Small intestine (tissue), 7 donors: ENCODE data around the gene GNAQ. TPM values are rescaled to one million over a fixed set of nuclear protein-coding genes. Genes with fewer than 3 reads are reported as not detected.

Experiments
- DNase-seq, 2 donors: peaks; one replicate each; pipeline versions ENCODE4 v3.0.0 to v3.0.0-alpha.2; 2013
- FAIRE-seq: peaks from 2 replicates; lab custom pipeline; 2012; peaks lifted over from hg19 to GRCh38; lab: Jason Lieb, UNC
- H3K27ac ChIP-seq, 3 donors: one replicate each; pipeline ENCODE4 v1.5.1; 2013; ENCODE audit warnings: low read length in 2 of 3, mild to moderate bottlenecking in 2 of 3, control low read depth in 1 of 3, inconsistent platforms in 1 of 3, low read depth in 1 of 3, moderate library complexity in 1 of 3
- H3K27me3 ChIP-seq, 3 donors: one replicate each; pipeline ENCODE4 v1.6.1; 2013; ENCODE audit warnings: low read length in 3 of 3, inconsistent platforms in 1 of 3; ENCODE audit not compliant: control insufficient read depth in 3 of 3, insufficient read depth in 3 of 3
- H3K36me3 ChIP-seq, 3 donors: one replicate each; pipeline ENCODE4 v1.6.1; 2013; ENCODE audit warnings: low read length in 3 of 3, inconsistent platforms in 1 of 3, low read depth in 1 of 3, mild to moderate bottlenecking in 1 of 3, moderate library complexity in 1 of 3; ENCODE audit not compliant: control insufficient read depth in 3 of 3, insufficient read depth in 2 of 3
- H3K4me1 ChIP-seq, 3 donors: one replicate each; pipeline ENCODE4 v1.6.1; 2013; ENCODE audit warnings: low read length in 2 of 3, inconsistent platforms in 1 of 3, low read depth in 1 of 3, mild to moderate bottlenecking in 1 of 3, moderate library complexity in 1 of 3; ENCODE audit not compliant: control insufficient read depth in 3 of 3, insufficient read depth in 2 of 3
- H3K4me3 ChIP-seq, 3 donors: one replicate each; pipeline ENCODE4 v1.5.1; 2013; ENCODE audit warnings: low read length in 3 of 3, control low read depth in 1 of 3, inconsistent platforms in 1 of 3, low read depth in 1 of 3, mild to moderate bottlenecking in 1 of 3, moderate library complexity in 1 of 3
- H3K9me3 ChIP-seq, 2 donors: one replicate each; pipeline ENCODE4 v1.6.1; 2013; ENCODE audit warnings: low read depth in 1 of 2, low read length in 1 of 2; ENCODE audit not compliant: control insufficient read depth in 2 of 2, insufficient read depth in 1 of 2
- WGBS, 3 donors: extraction: QIAGEN DNeasy Blood & Tissue Kit; methylation state at CpG; one replicate each; pipeline ENCODE4 v1.1.7; 2013; 5-methylcytosine and 5-hydroxymethylcytosine counted together
- polyA plus RNA-seq, 4 donors: library from polyadenylated mRNA; stranded (reverse) in 3 of 4; unstranded in 1 of 4; fragments of 200-250 nt in 3 of 4; fragments of 120-200 nt in 1 of 4; gene quantifications; one replicate each; pipeline versions ENCODE4 v1.2.1 to v1.2.3, GENCODE V29; 2013
- donor health status: healthy with polysubstance abuse.
- donor health status: control.
- donor health status: control.
- donor health status: Bipolar disorder and iron deficiency.
- donor health status: healthy.

GNAQ gene
- polyA plus RNA-seq, 4 donors, result 10.0 to 32.3 (median 15.6) TPM

DNA sequence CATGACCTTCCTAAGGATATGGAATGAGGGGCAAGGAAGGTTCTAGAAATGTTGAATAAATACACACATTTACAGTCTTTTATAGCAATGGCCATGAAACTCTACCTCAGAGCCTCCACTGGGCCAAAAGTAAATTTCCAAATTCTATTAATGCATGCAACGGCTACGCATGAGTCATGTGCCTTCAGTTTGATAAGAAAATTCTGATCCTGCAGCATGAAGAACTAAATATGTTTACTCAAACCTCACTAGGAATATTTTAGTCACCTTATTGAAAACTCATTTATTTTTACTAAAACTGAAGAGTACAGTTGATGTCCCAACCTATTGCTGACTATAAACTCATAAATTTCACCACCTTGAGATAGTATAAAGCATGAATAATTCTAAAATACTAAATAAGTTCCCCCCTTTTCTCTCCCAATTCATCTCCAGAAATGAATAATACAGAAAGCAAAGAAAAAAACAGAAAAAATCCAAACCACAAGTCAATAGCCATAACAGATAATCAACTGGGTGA lies 92.4 kb downstream of the GNAQ start:
- Histone ChIP-seq H3K9me3 (no peaks in the 10 kb centered on the region), H3K27ac (no peak overlapping the region), H3K36me3 (peaks cover 0 to 2% (median 0%) of the 10 kb centered on the region in 3 donors), H3K4me1 (peaks cover 0 to 2% (median under 1%) of the 10 kb centered on the region in 3 donors), H3K4me3 (no peak overlapping the region), H3K27me3 (no peaks in the 10 kb centered on the region)
- DNase-seq, result no peak
- WGBS, 3 donors, result 65 to 67% (median 66%) methylated on average over 2 of the region's 2 CpGs
- no peak for FAIRE-seq

DNA sequence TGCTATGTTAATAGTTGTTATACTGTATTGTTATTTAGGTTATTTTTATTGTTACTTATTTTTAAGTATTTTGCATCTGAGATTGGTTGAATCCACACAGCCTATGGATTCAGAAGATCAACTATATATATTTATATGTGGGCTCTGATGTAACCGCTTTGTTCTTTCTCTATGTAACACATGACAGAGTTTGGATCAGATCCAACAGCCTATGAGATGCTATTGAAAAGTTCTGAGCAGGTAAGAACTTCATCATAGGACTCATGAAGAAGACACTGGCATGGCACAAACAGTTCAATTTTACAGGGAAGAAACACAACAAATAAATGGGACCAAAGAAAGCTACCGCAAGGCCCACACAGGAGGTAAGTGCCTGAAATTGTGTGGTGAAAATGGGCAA lies 93.4 kb downstream of the GNAQ start:
- Histone ChIP-seq H3K9me3 (no peaks in the 10 kb centered on the region), H3K27ac (no peak overlapping the region), H3K4me3 (no peak overlapping the region), H3K4me1 (no peaks in the 10 kb centered on the region), H3K36me3 (peaks cover 0 to 2% (median 0%) of the 10 kb centered on the region in 3 donors), H3K27me3 (no peaks in the 10 kb centered on the region)
- DNase-seq, result no peak
- WGBS, 3 donors, result 96% methylated on average over 2 of the region's 2 CpGs
- no peak for FAIRE-seq

DNA sequence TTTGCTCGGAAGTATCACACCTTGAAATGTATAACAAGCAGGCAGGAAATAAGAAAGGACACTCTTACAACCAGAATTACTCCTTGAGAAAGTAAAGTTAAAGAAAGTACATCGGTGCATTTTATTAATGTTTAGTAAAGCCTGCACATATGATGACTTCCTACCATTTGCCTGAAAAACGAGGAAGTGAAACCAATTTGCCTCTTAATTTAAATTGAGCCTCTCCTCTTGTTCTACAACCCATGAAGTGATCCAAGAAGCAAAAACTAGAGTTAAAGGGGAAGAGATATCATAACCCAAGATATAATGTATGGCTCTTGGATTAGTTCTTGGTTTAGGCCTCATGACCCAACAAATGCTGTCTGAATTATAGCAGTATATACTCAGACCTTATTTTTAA lies 95.6 kb downstream of the GNAQ start:
- Histone ChIP-seq H3K36me3 (peaks cover 0 to 2% (median 0%) of the 10 kb centered on the region in 3 donors), H3K4me3 (no peak overlapping the region), H3K4me1 (no peaks in the 10 kb centered on the region), H3K27ac (no peak overlapping the region), H3K27me3 (no peaks in the 10 kb centered on the region), H3K9me3 (no peaks in the 10 kb centered on the region)
- FAIRE-seq (no peak), DNase-seq (no peak)
- 62 to 71% (median 69%) methylated on average over 3 of the region's 3 CpGs for WGBS, 3 donors

DNA sequence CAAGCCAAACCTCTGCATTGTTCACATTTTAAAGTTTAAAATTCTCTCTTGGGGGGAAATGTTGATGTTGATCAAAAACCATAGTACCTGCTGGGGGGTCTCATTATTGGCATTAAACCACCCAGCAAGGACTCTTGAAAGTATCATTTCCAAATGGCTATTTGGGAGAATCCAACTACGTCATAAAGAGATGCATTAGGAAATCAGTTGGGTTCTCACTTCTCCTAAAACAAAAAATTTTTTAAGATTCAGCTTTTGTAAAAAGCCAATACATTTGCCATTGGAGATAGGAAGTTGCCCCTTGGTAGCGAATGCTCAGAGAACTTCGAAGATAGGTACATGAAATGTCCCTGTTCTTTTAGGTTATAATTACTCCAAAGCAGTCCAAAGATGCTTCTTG lies 96.4 kb downstream of the GNAQ start:
- Histone ChIP-seq H3K27ac (no peak overlapping the region), H3K4me3 (no peak overlapping the region), H3K27me3 (no peaks in the 10 kb centered on the region), H3K36me3 (peaks cover 0 to 2% (median 0%) of the 10 kb centered on the region in 3 donors), H3K9me3 (no peaks in the 10 kb centered on the region), H3K4me1 (no peaks in the 10 kb centered on the region)
- DNase-seq (no peak), FAIRE-seq (no peak)
- WGBS, 3 donors, result 90 to 96% (median 91%) methylated on average over 3 of the region's 3 CpGs

DNA sequence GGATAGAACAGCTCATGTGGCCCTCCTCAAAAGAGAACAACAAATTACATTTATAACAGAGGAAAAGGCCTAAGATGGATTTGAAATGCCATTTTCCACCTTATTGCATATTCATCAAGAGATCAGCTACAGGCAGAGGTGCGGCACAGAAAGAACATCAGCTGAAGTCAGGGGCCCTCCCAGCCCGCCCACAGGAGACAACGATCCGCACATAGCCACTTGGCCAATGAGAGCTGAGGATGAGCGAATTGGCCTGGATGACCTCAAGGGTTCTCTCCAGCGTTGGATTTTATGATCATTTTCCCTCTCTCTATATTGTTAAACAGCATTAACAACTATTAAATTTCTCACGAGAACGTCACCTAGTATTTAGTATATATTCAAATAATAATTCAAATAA lies 97.6 kb downstream of the GNAQ start:
- Histone ChIP-seq H3K4me1 (no peaks in the 10 kb centered on the region), H3K4me3 (no peak overlapping the region), H3K36me3 (peaks cover 0 to 5% (median 0%) of the 10 kb centered on the region in 3 donors), H3K9me3 (no peaks in the 10 kb centered on the region), H3K27ac (no peak overlapping the region), H3K27me3 (no peaks in the 10 kb centered on the region)
- DNase-seq, result no peak
- 90 to 95% (median 90%) methylated on average over 8 of the region's 8 CpGs for WGBS, 3 donors
- no peak for FAIRE-seq

DNA sequence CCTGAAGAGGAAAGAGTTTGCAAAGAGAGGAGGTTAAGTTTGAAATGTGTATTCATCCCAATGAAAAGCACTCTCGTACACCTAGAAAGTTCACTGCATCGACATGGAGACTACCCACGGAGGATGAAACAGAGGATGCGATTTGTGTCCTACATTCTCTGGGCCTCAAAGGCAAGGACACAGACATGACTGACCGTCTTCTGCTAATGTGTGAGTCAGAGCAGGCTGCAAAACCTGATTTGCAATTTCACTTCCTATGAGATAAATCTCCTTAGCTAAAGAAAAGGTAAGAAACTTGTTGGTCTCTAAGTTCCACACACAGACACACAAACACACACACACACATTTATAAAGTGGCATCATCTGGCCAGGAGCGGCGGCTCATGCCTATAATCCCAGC lies 98.6 kb downstream of the GNAQ start:
- Histone ChIP-seq H3K4me3 (no peak overlapping the region), H3K36me3 (peaks cover 0 to 9% (median 0%) of the 10 kb centered on the region in 3 donors), H3K27ac (no peak overlapping the region), H3K9me3 (no peaks in the 10 kb centered on the region), H3K27me3 (no peaks in the 10 kb centered on the region), H3K4me1 (no peaks in the 10 kb centered on the region)
- FAIRE-seq (no peak), DNase-seq (no peak)
- WGBS, 3 donors, result 88 to 93% (median 90%) methylated on average over 7 of the region's 7 CpGs

DNA sequence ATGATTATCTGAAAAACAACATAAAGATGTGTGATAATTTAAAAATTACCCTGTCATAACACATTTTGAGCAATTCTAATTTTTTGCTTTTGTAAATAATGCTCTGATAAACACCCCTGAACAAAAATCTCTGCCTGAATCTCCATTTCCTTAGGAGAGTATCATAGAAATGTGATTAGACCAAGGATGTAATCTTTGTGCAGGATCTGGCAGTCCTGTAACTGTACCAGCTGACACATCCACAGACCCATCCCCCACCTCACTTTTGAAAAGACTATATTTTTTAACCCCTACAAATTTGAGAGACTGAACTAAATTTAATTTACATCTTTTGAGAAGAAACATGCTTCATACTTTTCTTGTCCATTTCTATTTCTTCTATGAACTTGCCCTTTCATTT lies 101.7 kb downstream of the GNAQ start:
- FAIRE-seq (no peak), DNase-seq (no peak)
- Histone ChIP-seq H3K9me3 (no peaks in the 10 kb centered on the region), H3K4me1 (no peaks in the 10 kb centered on the region), H3K4me3 (no peak overlapping the region), H3K27me3 (no peaks in the 10 kb centered on the region), H3K27ac (no peak overlapping the region), H3K36me3 (peaks cover 0 to 7% (median 0%) of the 10 kb centered on the region in 3 donors)

DNA sequence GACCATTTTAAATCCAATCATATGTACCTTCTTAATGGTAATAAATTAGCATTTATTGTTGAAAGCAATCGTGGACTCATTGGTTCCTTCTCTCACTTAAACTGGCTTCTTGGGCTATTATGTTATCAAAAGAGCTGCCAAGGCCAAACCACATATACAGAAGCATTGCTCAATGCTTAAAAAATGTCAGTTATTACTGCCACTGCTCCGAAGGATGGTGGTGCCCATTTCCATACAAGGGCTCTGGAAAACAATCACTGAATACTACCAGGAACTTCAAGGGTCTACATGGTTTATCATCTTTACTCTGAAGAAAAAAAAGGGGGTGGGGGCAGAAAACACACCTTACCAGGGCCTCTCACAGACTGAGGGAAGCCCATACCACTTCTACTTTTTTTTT lies 104.3 kb downstream of the GNAQ start:
- Histone ChIP-seq H3K36me3 (peaks cover 0 to 7% (median 0%) of the 10 kb centered on the region in 3 donors), H3K27ac (no peak overlapping the region), H3K4me3 (no peak overlapping the region), H3K9me3 (no peaks in the 10 kb centered on the region), H3K27me3 (no peaks in the 10 kb centered on the region), H3K4me1 (no peaks in the 10 kb centered on the region)
- DNase-seq (no peak), FAIRE-seq (no peak)
- 49 to 65% (median 62%) methylated on average over 2 of the region's 2 CpGs for WGBS, 3 donors

DNA sequence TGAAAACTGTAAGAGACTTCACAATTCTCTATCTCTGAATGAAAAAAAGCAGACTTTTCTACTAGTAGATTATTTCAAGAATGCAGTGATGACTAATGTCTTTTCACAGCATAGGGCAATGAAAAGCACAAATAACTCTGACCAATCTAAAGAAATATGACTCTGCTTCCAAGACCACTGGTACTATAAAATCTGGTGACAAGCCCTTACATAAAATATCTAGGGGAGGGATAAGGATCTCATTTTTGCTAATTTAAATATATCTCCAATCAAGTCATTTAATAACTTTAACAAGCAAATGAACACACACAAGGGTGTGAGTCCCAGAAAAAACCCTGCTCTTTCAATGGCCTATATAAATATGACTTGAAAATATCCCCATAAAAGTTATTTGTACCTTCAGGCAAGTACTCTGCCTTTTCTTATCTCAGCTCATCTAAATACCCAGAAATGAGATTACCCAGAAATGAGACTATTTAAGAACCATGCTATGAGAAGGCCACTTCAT lies 105.2 kb downstream of the GNAQ start:
- no peaks in the 10 kb centered on the region for H3K4me1 ChIP-seq
- H3K36me3 ChIP-seq, result peaks cover 0 to 7% (median 0%) of the 10 kb centered on the region in 3 donors
- H3K27me3 ChIP-seq, result no peaks in the 10 kb centered on the region
- no peak overlapping the region for H3K4me3 ChIP-seq
- FAIRE-seq (no peak), DNase-seq (no peak)
- no peak overlapping the region for H3K27ac ChIP-seq
- no peaks in the 10 kb centered on the region for H3K9me3 ChIP-seq
